Muscle layer of colon (tissue), 2 donors: ENCODE measurements around the gene SULT4A1.
"Not testable (repeated sequence)": the region's sequence is repeated elsewhere in the genome, so short reads cannot be mapped to it uniquely, and the experiment has no call there.

Experiments
- H3K27ac ChIP-seq: one replicate; pipeline ENCODE4 v1.7.0; 2013; ENCODE audit warnings: low read depth, mild to moderate bottlenecking, low read length, moderate library complexity
- H3K27me3 ChIP-seq, 2 donors: one replicate each; pipeline ENCODE4 v1.7.0; 2013; ENCODE audit warnings: low read length in 2 of 2, mild to moderate bottlenecking in 2 of 2; ENCODE audit not compliant: insufficient read depth in 2 of 2, control insufficient read depth in 1 of 2
- H3K36me3 ChIP-seq: one replicate; pipeline ENCODE4 v1.7.0; 2013; ENCODE audit warnings: mild to moderate bottlenecking, low read length; ENCODE audit not compliant: insufficient read depth
- H3K4me1 ChIP-seq: one replicate; pipeline ENCODE4 v1.7.0; 2013; ENCODE audit warnings: mild to moderate bottlenecking, low read length; ENCODE audit not compliant: insufficient read depth
- H3K4me3 ChIP-seq, 2 donors: one replicate each; pipeline ENCODE4 v1.7.0; 2013; ENCODE audit warnings: low read length in 2 of 2, low read depth in 1 of 2, mild to moderate bottlenecking in 1 of 2, moderate library complexity in 1 of 2
- H3K9ac ChIP-seq: one replicate; pipeline ENCODE4 v1.7.0; 2013; ENCODE audit warnings: low read length
- H3K9me3 ChIP-seq: one replicate; pipeline ENCODE4 v1.7.0; 2013; ENCODE audit warnings: mild to moderate bottlenecking, low read length
- donor health status: abdominal sarcoma.
- donor health status: Adenocarcinoma of cecum.

Gene SULT4A1

DNA sequence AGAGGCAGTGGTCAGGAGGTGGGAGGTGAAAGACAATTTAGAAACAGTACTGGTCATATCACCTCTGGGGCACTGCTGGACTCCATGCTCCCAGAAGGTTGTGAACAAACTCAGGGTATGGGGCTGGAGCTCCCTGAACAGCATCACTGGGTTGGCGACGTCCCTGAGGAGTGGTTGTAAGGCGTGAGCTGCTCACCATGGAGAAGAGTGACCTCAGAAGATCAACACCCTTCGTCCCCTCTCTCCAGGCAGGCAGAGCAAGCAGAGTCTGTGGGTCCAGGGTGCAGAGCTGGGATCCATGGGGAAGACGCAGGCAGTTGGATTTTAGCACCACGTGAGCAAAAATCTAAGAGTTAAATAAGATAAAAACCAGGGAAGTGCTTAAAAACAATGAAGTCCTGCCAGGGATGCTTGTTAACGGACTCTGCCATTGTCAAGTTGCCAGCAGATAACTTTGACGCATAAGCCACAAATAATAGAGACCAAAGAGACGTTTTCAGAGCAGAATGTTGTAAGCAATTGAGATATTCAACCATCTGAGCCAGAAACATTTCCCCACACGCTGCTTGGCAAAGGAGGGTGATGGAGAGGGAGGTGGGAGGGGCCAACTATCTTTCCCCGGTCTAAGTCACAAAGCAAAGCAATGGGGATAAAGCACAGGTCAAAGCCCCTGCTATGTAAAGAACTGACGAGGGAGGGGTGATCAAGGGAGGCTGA, 15.9 kb upstream of the SULT4A1 start:
- H3K4me1 ChIP-seq = no peaks in the 10 kb centered on the region
- H3K4me3 ChIP-seq = no peak overlapping the region
- no peak overlapping the region for H3K9ac ChIP-seq
- no peak overlapping the region for H3K27ac ChIP-seq
- no peaks in the 10 kb centered on the region for H3K9me3 ChIP-seq
- no peaks in the 10 kb centered on the region for H3K36me3 ChIP-seq
- H3K27me3 ChIP-seq = peaks cover 0 to 5% of the 10 kb centered on the region in 2 donors

DNA sequence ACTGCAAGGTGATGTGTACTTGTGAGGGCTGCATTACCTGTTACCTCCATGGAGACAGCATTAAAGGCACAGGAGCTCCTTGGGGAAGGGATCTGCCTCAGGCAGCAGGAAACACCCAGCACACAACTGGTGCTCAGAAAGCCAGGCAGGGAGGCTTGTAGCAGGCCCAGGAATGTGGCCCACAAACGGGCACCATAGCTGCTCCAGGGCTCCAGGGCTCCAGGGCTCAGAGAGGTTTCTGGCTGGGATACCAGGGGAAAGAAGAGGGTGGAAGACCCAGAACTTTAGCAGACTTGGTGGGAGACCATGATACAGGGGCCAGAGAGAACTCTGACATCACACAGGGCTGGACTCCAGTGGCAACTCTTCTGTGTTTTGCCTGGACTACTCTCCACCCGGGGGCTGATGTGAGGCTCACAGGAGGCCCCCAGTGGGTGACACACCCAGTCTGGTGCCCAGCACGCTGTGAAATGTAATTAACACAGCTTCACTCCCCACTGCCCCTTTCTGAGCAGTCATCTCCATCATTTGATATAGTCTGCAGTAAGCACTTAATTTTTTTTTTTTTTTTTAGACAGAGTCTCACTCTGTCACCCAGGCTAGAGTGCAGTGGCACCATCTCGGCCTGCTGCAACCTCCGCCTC, 14.7 kb upstream of the SULT4A1 start:
- Histone ChIP-seq H3K36me3 (no peaks in the 10 kb centered on the region), H3K4me1 (no peaks in the 10 kb centered on the region), H3K4me3 (no peak overlapping the region), H3K27ac (no peak overlapping the region), H3K27me3 (peaks cover 0 to 5% of the 10 kb centered on the region in 2 donors), H3K9ac (no peak overlapping the region), H3K9me3 (no peaks in the 10 kb centered on the region)

DNA sequence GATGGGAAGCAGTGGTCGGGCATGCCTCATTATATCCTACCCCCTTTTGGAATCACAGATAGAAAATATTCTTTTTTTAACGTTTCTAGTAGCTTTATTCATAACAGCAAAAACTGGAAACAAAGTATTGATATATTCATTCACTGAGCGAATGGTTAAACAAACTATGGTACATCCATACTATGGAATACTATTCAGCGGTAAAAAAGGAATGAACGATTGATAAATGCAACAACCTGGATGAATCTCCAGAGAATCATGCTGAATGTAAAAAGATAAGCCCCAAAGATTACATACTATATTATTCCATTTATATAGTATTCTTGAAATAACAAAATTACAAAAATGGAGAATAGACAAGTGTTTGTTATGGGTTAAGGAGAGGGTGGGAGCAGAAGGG, 7.5 kb upstream of the SULT4A1 start:
- Histone ChIP-seq H3K9ac (no peak overlapping the region), H3K4me1 (no peaks in the 10 kb centered on the region), H3K9me3 (no peaks in the 10 kb centered on the region), H3K4me3 (no peak overlapping the region), H3K27ac (no peak overlapping the region), H3K27me3 (no peaks in the 10 kb centered on the region), H3K36me3 (no peaks in the 10 kb centered on the region)

DNA sequence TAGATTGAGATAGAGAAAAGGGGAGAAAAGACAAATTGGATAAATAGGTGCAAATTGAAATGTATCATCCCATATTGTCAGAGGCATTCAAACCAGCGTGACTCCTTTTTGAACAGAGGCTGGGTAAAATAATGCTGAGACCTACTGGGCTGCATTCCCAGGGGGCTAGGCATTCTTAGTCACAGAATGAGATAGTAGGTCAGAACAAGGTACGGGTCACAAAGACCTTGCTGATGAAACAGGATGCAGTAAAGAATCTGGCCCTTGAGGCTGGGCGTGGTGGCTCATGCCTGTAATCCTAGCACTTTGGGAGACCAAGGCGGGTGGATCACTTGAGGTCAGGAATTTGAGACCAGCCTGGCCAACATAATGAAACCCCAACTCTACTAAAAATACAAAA, 6.7 kb upstream of the SULT4A1 start:
- not testable (repeated sequence) for H3K9me3 ChIP-seq, H3K9ac ChIP-seq, H3K4me1 ChIP-seq, H3K27ac ChIP-seq, H3K36me3 ChIP-seq, H3K27me3 ChIP-seq, H3K4me3 ChIP-seq

DNA sequence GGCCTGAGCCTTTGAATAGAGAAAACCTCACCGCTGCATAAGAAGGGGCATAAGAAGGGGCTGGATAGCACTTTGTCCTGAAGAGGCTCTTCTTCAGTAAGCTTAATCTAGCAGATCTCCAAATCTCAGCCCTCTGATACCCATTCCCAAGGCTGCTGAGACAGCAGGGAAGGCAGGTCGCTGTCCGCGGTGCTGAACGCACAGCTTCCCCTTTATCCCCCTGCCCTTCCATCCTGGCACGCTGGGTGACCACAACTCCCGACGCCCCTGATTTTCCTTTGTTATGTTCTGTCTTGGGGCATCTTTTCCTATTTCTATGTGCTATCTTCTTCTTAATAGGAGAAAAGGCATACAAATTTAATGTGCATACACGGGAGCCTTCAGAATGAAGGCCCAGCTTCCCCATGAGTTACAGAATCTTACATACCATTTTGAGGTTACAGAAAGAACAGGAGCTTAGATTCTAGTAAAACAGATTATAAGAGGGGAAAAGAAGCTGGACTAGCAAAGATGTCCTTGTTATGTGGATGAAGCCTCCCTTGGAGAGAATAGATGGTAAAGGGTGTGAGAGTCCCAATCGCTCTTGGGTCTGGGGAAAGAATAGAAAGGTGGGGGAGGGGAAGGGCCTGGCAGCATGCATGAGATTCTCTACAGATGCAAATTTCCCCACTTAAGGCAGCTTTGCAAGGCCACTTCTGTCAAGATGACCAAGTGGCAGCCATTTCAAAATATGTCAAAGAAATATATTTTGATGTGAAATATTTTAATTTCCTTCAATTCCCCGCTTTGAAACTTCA, 5.7 kb upstream of the SULT4A1 start:
- no peak overlapping the region for H3K27ac ChIP-seq
- H3K27me3 ChIP-seq = peaks cover 0 to 10% of the 10 kb centered on the region in 2 donors
- no peak overlapping the region for H3K9ac ChIP-seq
- H3K36me3 ChIP-seq = no peaks in the 10 kb centered on the region
- no peak overlapping the region for H3K4me3 ChIP-seq
- no peaks in the 10 kb centered on the region for H3K9me3 ChIP-seq
- H3K4me1 ChIP-seq = no peaks in the 10 kb centered on the region

DNA sequence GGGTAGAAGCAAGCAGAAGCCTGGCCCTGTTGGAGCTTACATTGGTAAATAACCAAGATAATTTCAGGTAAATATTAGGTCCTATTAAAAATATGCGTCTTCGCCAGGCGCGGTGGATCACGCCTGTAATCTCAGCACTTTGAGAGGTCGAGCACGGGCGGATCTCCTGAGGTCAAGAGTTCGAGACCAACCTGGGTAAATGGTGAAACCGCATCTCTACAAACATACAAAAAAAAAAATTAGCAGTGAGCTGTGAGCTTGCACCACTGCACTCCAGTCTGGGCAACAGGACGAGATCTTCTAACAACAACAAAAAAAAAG, 529 bp upstream of the SULT4A1 start:
- Histone ChIP-seq H3K4me1 (no peaks in the 10 kb centered on the region), H3K9ac (no peak overlapping the region), H3K27me3 (peaks cover 16 to 22% of the 10 kb centered on the region in 2 donors), H3K4me3 (no peak overlapping the region), H3K36me3 (no peaks in the 10 kb centered on the region), H3K27ac (no peak overlapping the region), H3K9me3 (no peaks in the 10 kb centered on the region)

DNA sequence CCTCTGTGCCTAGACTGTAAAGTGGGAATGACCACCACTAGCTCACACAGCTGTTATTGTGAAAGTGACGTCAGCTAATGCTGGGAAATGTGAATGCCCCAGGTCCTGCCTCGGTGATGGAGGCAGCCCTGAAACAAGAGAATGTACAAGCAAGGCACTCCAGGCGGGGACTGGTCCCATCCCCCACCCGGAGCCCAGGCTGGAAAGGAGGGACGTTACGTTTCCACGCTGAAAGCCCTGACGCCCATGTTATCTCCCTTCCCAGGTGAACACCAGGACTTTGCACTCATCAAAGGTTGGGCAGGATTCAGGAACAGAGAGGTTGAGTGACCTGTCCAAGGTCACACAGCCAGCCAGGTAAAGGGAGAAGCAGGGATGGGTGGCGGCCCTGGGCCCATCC, 784 bp downstream of the SULT4A1 start:
- no peak overlapping the region for H3K9ac ChIP-seq
- no peak overlapping the region for H3K27ac ChIP-seq
- no peaks in the 10 kb centered on the region for H3K4me1 ChIP-seq
- no peaks in the 10 kb centered on the region for H3K36me3 ChIP-seq
- H3K27me3 ChIP-seq = peaks cover 16 to 22% of the 10 kb centered on the region in 2 donors
- no peaks in the 10 kb centered on the region for H3K9me3 ChIP-seq
- no peak overlapping the region for H3K4me3 ChIP-seq

DNA sequence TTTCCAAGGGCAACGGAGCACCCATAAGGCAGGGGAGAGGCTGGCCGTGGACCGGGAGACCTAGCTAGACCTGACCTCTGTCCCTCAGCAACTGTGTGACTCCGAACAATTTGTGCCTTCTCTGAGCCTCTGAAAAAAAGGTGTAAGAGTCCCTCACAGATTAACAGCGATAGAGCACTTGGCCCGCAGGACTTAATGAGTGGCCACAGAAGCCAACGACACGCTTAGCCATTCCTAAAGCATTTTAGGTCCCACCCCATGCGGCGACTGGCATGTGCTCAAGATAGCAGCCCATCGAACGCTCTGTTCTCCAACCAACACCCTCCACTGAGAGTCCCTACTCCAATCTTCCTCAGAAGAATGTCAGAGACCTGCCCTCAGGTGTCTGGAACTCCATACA, 1.5 kb downstream of the SULT4A1 start:
- Histone ChIP-seq H3K4me3 (no peak overlapping the region), H3K27me3 (peaks cover 16 to 22% of the 10 kb centered on the region in 2 donors)

DNA sequence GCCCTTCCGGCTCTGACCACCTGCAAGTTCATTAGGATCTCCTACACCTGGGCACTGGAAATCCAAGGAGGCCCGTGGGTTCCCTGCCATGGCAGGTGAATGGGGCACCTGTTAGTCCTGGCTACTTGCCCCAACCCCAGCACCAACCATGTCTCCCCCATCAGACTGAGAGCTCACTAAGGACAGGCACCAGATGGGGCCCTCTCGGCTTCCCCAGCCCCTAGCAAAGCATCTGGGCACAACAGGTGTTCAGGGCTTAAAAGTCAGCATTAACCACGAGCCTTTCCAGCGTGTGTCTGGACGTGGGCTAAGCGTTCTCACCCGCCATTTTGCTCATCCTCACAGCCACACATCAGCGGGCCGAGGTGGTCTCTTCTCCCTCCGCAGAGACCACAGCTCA, 2.2 kb downstream of the SULT4A1 start:
- H3K4me3 ChIP-seq = no peak overlapping the region
- H3K36me3 ChIP-seq = no peaks in the 10 kb centered on the region
- H3K9ac ChIP-seq = no peak overlapping the region
- H3K27ac ChIP-seq = no peak overlapping the region
- no peaks in the 10 kb centered on the region for H3K4me1 ChIP-seq
- no peaks in the 10 kb centered on the region for H3K9me3 ChIP-seq
- H3K27me3 ChIP-seq = peaks cover 16 to 22% of the 10 kb centered on the region in 2 donors

More for the DNA sequence above, 1.5 kb downstream of the SULT4A1 start:
- no peak overlapping the region for H3K27ac ChIP-seq
- H3K9me3 ChIP-seq = no peaks in the 10 kb centered on the region
- H3K9ac ChIP-seq = no peak overlapping the region
- H3K4me1 ChIP-seq = no peaks in the 10 kb centered on the region
- H3K36me3 ChIP-seq = no peaks in the 10 kb centered on the region

DNA sequence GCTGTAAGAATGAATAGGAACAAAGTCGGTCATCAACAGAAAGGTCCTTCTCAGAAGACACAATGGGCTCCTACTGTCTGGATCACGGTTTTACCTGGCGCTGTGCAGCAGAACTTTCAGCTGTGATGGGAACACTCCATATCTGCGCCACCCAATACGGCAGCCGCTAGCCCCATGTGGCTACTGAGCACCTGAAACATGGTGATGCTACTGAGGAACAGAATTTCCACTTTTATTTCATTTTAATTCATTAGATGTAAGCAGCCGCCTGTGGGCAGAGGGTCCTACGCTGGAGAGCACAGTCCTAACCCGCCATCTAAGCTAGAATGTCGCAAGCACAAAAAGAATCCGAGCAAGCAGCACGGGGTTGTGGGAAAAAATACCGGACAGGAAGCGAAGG, 2.7 kb downstream of the SULT4A1 start:
- Histone ChIP-seq H3K27me3 (peaks cover 16 to 22% of the 10 kb centered on the region in 2 donors), H3K4me3 (no peak overlapping the region), H3K9me3 (no peaks in the 10 kb centered on the region), H3K9ac (no peak overlapping the region), H3K36me3 (no peaks in the 10 kb centered on the region), H3K4me1 (no peaks in the 10 kb centered on the region), H3K27ac (no peak overlapping the region)

DNA sequence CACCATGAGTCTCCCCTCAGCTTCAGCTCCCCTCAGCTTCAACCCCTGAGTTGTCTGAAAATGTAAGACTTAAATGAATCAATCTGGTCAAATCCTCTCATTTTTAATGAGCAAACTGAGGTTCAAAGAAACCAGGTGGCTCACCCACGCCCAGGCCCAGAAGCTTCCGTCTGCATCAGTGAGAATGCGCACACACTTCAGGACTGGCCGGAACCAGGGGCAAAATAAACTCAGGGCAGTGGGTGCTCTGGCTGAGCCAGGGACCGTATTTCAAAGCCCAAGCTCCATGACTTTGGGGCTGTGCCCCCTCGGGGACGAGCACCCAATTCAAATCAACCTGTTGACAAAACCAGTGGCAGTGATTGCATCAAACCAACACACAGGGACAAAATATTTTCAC, 3.1 kb downstream of the SULT4A1 start:
- H3K9ac ChIP-seq = no peak overlapping the region
- H3K9me3 ChIP-seq = no peaks in the 10 kb centered on the region
- no peaks in the 10 kb centered on the region for H3K4me1 ChIP-seq
- H3K36me3 ChIP-seq = no peaks in the 10 kb centered on the region
- H3K27me3 ChIP-seq = peaks cover 13 to 22% of the 10 kb centered on the region in 2 donors
- no peak overlapping the region for H3K4me3 ChIP-seq
- H3K27ac ChIP-seq = no peak overlapping the region
